OCI-LY7 (cell line): ENCODE data around the gene CRK.

Experiments used
- CTCF ChIP-seq: fragments of 200-600 bp; sonication (generic); conservative IDR thresholded peaks from 2 replicates; pipeline ENCODE4 v1.5.1; 2014; ENCODE audit warnings: mild to moderate bottlenecking, antibody characterized with exemption, low read length, moderate library complexity, mixed read lengths
- EZH2phosphoT487 ChIP-seq: fragments of 200-600 bp; sonication (generic); IDR thresholded peaks from 2 replicates; pipeline ENCODE4 v1.6.1; 2018; ENCODE audit warnings: low read depth, borderline replicate concordance, mild to moderate bottlenecking, mixed run types, antibody characterized with exemption, low read length, moderate library complexity, mixed read lengths

- TF ChIP-seq CTCF (no peak), EZH2phosphoT487 (no peak)
Measured at GRCh38 chr17:1372618-1373017, 83.4 kb downstream of the CRK start.
